DMS153 treated with DMSO at 0.1 percent for 48 hours (cell line): ENCODE data around the gene DIP2C.
"Not testable (repeated sequence)": the region's sequence is repeated elsewhere in the genome, so short reads cannot be mapped to it uniquely, and the experiment has no call there.

Experiments used
- DNase-seq: peaks from one replicate; lab custom pipeline; 2025; ENCODE audit not compliant: unreplicated experiment; lab: John Stamatoyannopoulos, UW

Gene DIP2C

GRCh38 chr10:435397-435796 is 254.1 kb downstream of the DIP2C start:
- DNase-seq = no peak

DNA sequence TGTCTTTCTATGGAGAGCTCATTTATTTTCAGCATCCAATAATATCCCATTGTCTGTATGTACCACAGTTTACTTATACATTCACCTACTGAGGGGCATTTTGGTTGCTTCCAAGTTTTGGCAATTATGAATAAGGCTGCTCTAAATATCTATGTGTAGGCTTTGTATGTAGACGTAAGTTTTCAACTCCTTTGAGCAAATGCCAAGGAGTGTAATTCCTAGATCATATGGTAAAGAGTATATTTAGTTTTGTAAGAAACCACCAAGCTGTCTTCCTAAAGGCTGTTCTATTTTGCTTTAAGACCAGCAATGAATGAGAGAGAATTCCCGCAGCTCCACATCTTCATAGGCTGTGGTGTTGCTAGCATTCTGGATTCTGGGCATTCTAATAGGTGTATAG is 259.8 kb downstream of the DIP2C start:
- DNase-seq = no peak

- no peak for DNase-seq
Observed at GRCh38 chr10:427761-428519, 261.5 kb downstream of the DIP2C start.

DNA sequence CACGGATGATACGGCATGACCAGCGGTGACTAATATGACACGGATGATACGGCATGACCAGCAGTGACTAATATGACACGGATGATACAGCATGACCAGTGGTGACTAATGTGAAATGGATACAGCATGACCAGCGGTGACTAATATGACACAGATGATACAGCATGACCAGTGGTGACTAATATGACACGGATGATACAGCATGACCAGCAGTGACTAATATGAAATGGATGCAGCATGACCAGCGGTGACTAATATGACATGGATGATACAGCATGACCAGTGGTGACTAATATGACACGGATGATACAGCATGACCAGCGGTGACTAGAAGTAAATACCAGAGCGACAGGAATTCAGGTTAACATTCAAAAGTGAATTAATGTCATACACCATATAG is 264.1 kb downstream of the DIP2C start:
- DNase-seq = not testable (repeated sequence)

- DNase-seq = not testable (repeated sequence)
Observed at GRCh38 chr10:424724-425123, 264.7 kb downstream of the DIP2C start.

DNA sequence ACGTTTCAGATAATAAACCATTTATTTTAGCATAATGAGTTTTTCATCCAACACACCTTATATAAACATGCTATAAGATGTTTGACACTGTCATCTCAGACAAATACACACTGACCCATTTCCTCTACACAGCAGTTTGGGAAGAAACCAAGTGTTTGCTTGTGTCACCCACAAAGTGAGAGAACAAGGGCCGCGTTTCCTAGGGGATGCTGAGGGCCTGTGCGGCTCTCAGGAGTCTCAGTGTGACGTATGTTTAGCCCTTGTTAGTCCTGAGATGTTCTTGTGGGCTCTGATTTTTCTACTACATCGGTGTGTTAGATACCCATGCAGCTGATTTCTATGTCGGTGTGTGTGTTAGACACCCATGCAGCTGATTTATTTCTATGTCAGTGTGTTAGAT is 266.3 kb downstream of the DIP2C start:
- DNase-seq = no peak

GRCh38 chr10:422675-423074 is 266.8 kb downstream of the DIP2C start:
- no peak for DNase-seq

DNA sequence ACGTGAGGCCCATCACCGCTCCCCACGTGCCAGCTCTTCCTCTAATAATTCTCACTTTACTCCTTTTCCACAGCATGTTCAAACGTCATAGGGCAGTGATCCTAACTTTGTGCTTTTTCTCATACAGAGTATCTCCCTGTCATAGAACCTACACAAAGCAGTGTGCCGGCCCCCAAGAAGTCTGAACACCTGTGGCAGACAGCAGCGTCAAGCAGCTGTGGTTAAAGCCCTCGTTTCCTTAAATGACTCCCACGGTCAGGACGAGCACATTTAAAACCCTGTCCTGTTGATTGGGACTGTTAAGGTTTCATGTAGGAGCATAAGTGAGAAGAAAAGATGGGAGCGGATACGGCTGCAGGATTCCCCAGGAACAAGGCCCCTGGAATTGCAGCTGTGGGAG is 267.2 kb downstream of the DIP2C start:
- DNase-seq = no peak

DNA sequence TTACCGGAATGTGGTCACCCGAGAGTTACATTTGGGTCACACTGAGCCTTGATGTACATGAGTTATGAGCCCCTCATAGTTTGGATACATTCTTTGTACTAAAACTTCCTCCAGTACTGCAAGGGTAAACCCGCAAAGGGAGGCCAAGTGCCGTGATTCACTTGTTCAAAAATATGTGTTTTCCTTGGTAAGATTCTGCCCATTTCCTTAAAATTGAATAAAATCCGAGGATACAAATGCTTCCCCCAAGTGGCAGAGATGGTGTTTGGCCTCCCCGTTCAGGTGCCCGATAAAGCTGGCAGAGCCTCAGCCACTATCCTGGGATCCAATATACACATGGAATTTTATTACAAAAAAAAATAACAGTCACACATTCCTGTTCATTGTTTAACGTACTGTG is 268.3 kb downstream of the DIP2C start:
- DNase-seq = no peak

- no peak for DNase-seq
Observed at GRCh38 chr10:420154-421121, 269.0 kb downstream of the DIP2C start.

DNA sequence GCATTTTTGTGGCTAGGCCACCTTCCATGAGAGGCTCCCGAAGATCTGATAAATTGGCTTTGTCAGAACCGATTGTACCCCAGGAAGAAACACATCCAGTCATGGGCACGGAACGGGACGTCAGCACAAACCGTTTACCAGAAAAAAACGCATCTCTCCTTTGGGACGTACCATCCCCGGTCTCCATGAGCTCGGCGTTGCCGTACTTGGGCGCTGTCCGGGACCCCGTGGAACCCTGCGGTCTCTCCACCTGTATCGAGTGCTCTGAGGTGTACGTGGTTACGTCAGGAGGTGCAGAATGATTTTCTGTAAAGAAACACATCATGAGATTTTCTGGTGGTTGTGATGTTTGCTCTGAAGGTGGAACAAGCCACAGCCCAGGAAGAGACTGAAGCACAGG is 270.6 kb downstream of the DIP2C start:
- DNase-seq = no peak

- DNase-seq = no peak
Observed at GRCh38 chr10:418226-418625, 271.2 kb downstream of the DIP2C start.

DNA sequence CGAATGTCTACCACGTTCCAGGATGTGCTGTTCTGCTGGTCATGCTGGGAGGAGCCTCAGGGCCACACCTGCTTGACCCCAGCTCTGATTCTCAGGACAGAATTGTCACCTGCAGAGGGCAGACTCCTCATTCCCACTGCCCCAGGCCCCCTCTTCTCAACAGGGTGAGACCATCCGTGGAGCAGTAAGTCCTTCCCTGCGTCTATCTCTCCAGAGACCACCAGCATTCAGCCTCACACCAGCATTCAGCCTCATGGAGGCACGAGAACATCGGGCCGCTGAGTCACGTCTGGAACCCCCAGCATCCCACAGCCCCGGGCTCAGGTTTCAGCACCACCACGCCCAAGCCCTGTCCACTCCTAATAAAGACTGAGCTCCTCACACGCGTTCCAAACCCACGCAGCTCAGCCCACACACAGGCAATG is 273.4 kb downstream of the DIP2C start:
- DNase-seq = no peak

DNA sequence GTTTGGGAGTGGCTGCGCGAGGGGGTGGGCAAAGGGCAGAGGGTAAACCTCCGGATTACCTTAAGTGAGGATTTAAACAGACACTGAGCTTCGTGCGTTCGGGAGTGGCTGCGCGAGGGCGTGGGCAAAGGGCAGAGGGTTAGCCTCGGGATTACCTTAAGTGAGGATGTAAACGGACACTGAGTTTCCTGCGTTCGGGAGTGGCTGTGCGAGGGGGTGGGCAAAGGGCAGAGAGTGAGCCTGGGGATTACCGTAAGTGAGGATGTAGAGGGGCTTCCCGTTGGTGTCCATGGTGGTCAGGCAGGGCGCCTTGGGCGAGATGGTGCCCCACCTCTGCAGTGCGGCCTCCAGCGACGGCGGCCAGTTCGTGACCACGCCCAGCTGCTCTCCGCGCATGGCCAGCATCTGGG is 275.8 kb downstream of the DIP2C start:
- no peak for DNase-seq

DNA sequence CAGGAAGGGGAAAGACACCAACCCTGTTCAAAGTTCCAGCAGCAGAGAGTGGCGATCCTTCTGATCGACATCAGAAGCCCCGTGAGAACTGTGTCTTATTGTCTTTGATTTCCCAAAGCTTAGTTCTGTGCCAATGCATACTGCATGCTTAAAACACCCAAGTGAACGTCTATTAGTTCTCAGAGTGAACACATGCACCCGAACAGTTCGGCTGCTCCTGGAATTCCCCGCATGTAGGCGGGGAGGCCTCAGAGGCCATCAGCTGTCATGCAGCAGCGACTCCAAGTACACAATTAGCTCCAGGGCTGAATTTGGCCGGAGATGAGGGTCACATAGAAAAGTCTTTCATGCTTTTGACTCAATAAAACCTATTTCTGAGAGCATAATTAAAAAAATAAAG is 277.4 kb downstream of the DIP2C start:
- no peak for DNase-seq

- no peak for DNase-seq
Observed at GRCh38 chr10:411603-412002, 277.9 kb downstream of the DIP2C start.

DNA sequence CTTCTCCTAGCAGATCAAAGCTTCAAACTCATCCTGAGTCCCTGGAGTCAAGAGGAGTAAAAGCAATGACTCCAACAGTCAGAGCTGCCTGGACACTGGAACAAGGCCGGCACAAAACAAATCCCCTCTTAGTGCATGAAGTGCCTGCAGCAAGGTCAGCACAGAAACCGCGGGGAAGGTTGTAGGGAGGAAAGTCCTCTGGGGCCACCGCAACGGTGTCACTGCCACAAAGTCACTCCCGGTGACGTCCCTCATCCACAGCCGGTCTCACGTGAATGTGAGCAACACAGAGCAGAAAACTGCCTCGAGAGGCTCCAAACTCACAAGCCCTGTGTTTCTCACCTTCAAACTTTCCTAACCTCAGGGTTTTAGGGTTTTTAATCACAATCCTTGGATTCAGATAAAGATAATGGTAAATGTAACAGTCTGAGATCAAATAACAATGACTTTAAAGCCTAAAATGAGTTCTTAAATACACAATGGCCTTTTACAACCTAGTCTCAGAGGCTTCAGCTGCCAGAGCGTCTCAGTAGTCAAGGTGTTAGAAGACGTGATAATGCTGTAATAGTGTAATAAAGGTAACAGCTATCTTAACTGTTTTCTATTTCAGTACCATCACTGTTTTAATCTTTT is 279.9 kb downstream of the DIP2C start:
- DNase-seq = no peak

GRCh38 chr10:408236-408635 is 281.2 kb downstream of the DIP2C start:
- no peak for DNase-seq

DNA sequence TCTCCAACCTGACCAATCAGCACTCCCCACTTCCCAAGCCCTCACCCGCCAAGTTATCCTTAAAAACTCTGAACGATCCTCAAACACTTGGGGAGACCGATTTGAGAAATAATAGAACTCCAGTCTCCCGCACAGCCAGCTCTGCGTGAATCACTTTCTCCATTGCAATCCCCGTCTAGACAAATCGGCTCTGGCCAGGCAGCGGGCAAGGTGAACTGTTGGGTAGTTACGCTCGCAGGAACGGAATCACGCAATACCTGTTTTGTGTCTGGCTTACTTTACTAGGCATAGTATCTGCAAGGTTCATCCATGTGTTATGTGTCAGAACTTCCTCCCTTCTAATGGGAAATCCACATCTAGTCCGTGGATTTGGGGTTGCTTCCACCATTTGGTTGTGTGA is 282.5 kb downstream of the DIP2C start:
- no peak for DNase-seq

GRCh38 chr10:405648-406047 is 283.8 kb downstream of the DIP2C start:
- DNase-seq = no peak

GRCh38 chr10:404991-405390 is 284.5 kb downstream of the DIP2C start:
- no peak for DNase-seq

- DNase-seq = no peak
Observed at GRCh38 chr10:404346-404745, 285.1 kb downstream of the DIP2C start.
